Measurements from ENCODE around the gene HOXD10.

DNA sequence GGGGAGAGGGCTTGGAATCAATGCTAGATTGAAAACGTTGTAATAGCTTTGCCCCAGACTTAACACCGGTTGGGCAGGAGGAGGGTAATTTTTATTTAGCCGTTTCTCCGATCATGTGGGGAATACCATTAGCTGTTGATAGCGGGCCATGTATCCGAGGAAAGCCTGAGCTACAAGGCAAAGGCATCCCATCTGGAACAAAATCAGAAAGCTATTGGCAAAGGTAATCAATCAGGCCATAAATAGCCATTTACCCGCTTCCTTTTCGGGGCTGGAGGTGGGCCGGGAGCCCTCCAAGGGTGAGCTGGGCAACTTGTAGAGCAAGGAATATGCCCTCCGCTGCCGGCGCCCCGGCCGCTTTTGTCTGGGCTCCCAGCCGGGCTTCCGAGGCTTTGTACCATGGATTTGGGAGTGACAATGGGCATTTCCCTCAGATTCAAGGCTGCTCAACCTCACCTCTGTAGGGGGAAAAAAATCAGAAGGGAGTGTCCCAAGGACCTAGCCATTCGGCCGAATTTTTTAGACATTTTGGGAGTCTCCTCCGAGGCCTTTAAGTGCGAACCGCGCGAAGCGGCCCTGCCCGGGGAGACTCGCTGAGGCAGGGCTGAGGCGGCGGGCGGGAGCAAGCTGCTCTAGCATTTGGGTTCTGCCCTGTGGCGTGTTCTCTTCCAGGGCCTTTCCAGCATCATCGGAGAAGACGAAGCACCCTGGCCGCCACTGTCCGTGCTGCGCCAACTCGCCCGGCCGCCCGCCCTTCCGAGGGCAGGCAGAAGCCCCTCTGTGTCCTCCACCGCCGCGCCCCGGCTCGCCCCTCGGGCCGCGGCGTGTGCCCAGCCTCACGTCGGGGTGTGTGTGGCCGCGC, 4.8 kb downstream of the HOXD10 start:
- TF ChIP-seq, protein P1, sequence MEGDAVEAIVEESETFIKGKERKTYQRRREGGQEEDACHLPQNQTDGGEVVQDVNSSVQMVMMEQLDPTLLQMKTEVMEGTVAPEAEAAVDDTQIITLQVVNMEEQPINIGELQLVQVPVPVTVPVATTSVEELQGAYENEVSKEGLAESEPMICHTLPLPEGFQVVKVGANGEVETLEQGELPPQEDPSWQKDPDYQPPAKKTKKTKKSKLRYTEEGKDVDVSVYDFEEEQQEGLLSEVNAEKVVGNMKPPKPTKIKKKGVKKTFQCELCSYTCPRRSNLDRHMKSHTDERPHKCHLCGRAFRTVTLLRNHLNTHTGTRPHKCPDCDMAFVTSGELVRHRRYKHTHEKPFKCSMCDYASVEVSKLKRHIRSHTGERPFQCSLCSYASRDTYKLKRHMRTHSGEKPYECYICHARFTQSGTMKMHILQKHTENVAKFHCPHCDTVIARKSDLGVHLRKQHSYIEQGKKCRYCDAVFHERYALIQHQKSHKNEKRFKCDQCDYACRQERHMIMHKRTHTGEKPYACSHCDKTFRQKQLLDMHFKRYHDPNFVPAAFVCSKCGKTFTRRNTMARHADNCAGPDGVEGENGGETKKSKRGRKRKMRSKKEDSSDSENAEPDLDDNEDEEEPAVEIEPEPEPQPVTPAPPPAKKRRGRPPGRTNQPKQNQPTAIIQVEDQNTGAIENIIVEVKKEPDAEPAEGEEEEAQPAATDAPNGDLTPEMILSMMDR (IDR thresholded peaks at IDR 0.05): no peak
- TF ChIP-seq EP300 (IDR thresholded peaks at IDR 0.05): no peak

Data from ovary (tissue), 3 donors.